ENCODE data around the gene KLHL28. TPM values are rescaled to one million over a fixed set of nuclear protein-coding genes. Genes with fewer than 3 reads are reported as not detected.

Gene KLHL28
- polyA plus RNA-seq, 3 donors: 4.1 to 16.8 (median 16.4) TPM

DNA sequence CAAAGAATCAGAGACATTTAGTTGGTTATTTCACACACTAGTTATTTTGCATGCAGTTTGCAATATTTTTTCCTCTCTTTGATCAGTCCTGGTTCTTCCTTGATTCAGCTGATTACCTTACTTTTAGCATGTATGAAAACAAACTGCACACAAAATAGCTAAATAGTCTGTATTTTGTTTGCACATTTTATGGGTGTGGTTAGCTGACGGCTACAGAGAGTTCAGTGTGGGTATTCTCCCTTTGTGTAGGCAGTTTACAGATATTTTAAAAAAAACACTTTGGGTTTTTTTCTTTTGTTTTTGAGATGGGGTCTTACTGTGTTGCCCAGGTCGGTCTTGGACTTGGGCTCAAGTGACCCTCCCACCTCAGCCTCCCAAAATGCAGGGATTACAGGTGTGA, 28.8 kb upstream of the KLHL28 start:
- Mint-ChIP-seq H3K4me3 (no peak overlapping the region), H3K9me3 (peaks cover 0 to 4% (median 2%) of the 10 kb centered on the region in 7 donors), H3K36me3 (no peaks in the 10 kb centered on the region), H3K4me1 (peaks cover 14% of the 10 kb centered on the region), H3K27me3 (ENCODE audit: low read depth in 3 of 3) (no peaks in the 10 kb centered on the region), H3K27ac (no peak overlapping the region)
- Histone ChIP-seq H4K20me1 (ENCODE audit: insufficient read depth, low read length) (no peaks in the 10 kb centered on the region), H3K27me3 (ENCODE audit: control insufficient read depth in 2 of 2, insufficient read depth in 2 of 2, low read length in 2 of 2) (no peaks in the 10 kb centered on the region), H3K9me3 (replicated peaks in 1 of 2; ENCODE audit: control insufficient read depth in 1 of 2, insufficient read depth in 1 of 2, low read length in 2 of 2) (peaks cover 0 to 7% of the 10 kb centered on the region in 2 donors), H2AFZ (ENCODE audit: insufficient read depth, low read depth, low read length, poor library complexity, severe bottlenecking) (no peak overlapping the region), H3K4me3 (replicated peaks in 1 of 3; ENCODE audit: low read depth in 2 of 3, low read length in 3 of 3) (no peak overlapping the region), H3K27ac (ENCODE audit: low read depth in 1 of 2, low read length in 2 of 2) (no peak overlapping the region), H3K79me2 (ENCODE audit: insufficient read depth, low read length) (no peaks in the 10 kb centered on the region), H3K4me2 (replicated peaks; ENCODE audit: extremely low read depth, low read length, poor library complexity, severe bottlenecking) (no peak overlapping the region), H3K9ac (ENCODE audit: insufficient read depth, low read length, poor library complexity, severe bottlenecking) (no peak overlapping the region), H3K4me1 (ENCODE audit: control insufficient read depth in 1 of 2, insufficient read depth in 2 of 2, low read length in 2 of 2) (peaks cover 0 to 9% of the 10 kb centered on the region in 2 donors), H3K36me3 (replicated peaks in 1 of 2; ENCODE audit: control insufficient read depth in 1 of 2, insufficient read depth in 2 of 2, low read length in 2 of 2) (no peaks in the 10 kb centered on the region)
- no peak for DNase-seq
- no peak for TF ChIP-seq CTCF (IDR thresholded peaks at IDR 0.05)
- intact Hi-C loops (cut with micrococcal nuclease): no loop called here
- WGBS (ENCODE audit: insufficient coverage): no CpG with 5 or more reads among the region's 2 CpGs

GRCh38 chr14:44989497-44990440, 28.0 kb upstream of the KLHL28 start:
- intact Hi-C loops (cut with micrococcal nuclease): no loop called here
- no peak overlapping the region for H2AFZ ChIP-seq (ENCODE audit: insufficient read depth, low read depth, low read length, poor library complexity, severe bottlenecking)
- peaks cover 0 to 7% of the 10 kb centered on the region in 2 donors for H3K9me3 ChIP-seq (replicated peaks in 1 of 2; ENCODE audit: control insufficient read depth in 1 of 2, insufficient read depth in 1 of 2, low read length in 2 of 2)
- H3K9me3 Mint-ChIP-seq: peaks cover 0 to 4% (median 2%) of the 10 kb centered on the region in 7 donors
- H3K4me1 ChIP-seq (ENCODE audit: control insufficient read depth in 1 of 2, insufficient read depth in 2 of 2, low read length in 2 of 2): peaks cover 0 to 9% of the 10 kb centered on the region in 2 donors
- H3K27ac ChIP-seq (ENCODE audit: low read depth in 1 of 2, low read length in 2 of 2): no peak overlapping the region
- no peak overlapping the region for H3K4me2 ChIP-seq (replicated peaks; ENCODE audit: extremely low read depth, low read length, poor library complexity, severe bottlenecking)
- H3K9ac ChIP-seq (ENCODE audit: insufficient read depth, low read length, poor library complexity, severe bottlenecking): no peak overlapping the region
- H3K4me1 Mint-ChIP-seq: peaks cover 14% of the 10 kb centered on the region
- no peaks in the 10 kb centered on the region for H3K79me2 ChIP-seq (ENCODE audit: insufficient read depth, low read length)
- no peaks in the 10 kb centered on the region for H3K27me3 Mint-ChIP-seq (ENCODE audit: low read depth in 3 of 3)
- H3K4me3 ChIP-seq (replicated peaks in 1 of 3; ENCODE audit: low read depth in 2 of 3, low read length in 3 of 3): no peak overlapping the region
- no peaks in the 10 kb centered on the region for H4K20me1 ChIP-seq (ENCODE audit: insufficient read depth, low read length)
- WGBS (ENCODE audit: insufficient coverage): no CpG with 5 or more reads among the region's 3 CpGs
- peak in 2 of 3 donors; percentile 18 to 54 for DNase-seq
- TF ChIP-seq CTCF (IDR thresholded peaks at IDR 0.05): no peak
- no peaks in the 10 kb centered on the region for H3K27me3 ChIP-seq (ENCODE audit: control insufficient read depth in 2 of 2, insufficient read depth in 2 of 2, low read length in 2 of 2)
- peak overlapping the region in 3 of 7 donors; percentile 27 to 47 (median 34) for H3K27ac Mint-ChIP-seq
- H3K36me3 ChIP-seq (replicated peaks in 1 of 2; ENCODE audit: control insufficient read depth in 1 of 2, insufficient read depth in 2 of 2, low read length in 2 of 2): no peaks in the 10 kb centered on the region
- H3K36me3 Mint-ChIP-seq: no peaks in the 10 kb centered on the region
- no peak overlapping the region for H3K4me3 Mint-ChIP-seq

Data from CD14-positive monocyte (primary cell).